Smooth muscle cell of the brain vasculature (primary cell): ENCODE data around the gene CNTFR.

Experiments used
- DNase-seq: peaks from one replicate; pipeline ENCODE4 v3.0.0-alpha.2; 2012; ENCODE audit warnings: low read depth, low spot score

Gene CNTFR

DNA sequence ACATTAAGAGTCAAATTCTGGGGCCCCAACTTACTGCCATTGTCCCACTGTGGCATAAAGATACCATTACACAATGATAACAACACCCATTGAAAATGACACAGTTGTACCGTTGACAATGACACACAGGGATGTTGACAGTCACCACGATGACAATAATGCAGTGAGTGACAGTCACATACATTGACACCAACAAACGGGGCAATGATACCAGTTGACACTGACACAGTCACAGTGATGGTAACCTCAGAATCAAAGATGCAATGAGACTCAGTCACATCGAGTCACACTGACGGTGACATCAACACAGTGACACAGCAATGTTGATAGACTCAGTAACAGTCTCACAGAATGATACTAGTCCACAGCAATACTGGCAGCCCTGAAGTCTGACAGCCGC lies 16.9 kb downstream of the CNTFR start:
- DNase-seq = no peak

DNA sequence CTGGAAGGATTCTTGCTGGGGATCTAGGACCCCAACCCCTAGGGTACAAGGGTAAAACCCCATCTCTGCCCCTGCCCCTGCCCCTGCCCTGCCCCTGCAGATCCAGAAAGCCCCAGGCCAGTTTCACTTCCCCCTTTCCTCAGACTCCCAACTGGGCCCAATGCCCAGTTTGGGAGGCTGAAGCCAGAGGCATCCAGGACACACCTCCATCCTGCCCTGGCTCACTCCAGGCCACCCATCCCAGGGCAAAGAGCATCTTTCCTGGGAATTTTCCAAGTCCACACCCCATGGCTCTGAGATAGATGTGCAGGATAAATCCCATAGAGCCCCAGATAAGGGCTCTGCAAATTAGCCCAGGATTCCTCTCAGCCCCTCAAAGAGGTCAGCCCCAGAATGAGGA lies 17.4 kb downstream of the CNTFR start:
- no peak for DNase-seq

DNA sequence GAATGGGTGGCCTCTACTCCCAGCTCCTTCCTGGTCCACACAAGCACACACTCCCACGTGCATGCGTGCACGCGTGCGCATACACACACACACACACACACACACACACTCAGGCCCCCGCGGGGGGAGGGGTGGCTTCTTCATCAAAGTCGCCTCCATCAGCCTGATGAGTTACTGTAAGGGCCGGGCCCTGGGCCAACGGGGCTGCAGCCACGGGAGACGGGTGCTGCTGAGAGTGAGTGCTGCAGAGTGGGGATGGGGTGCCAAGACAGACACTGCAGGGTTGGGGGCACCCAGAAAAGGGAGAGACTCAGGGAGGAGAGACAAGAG lies 18.1 kb downstream of the CNTFR start:
- DNase-seq = no peak

DNA sequence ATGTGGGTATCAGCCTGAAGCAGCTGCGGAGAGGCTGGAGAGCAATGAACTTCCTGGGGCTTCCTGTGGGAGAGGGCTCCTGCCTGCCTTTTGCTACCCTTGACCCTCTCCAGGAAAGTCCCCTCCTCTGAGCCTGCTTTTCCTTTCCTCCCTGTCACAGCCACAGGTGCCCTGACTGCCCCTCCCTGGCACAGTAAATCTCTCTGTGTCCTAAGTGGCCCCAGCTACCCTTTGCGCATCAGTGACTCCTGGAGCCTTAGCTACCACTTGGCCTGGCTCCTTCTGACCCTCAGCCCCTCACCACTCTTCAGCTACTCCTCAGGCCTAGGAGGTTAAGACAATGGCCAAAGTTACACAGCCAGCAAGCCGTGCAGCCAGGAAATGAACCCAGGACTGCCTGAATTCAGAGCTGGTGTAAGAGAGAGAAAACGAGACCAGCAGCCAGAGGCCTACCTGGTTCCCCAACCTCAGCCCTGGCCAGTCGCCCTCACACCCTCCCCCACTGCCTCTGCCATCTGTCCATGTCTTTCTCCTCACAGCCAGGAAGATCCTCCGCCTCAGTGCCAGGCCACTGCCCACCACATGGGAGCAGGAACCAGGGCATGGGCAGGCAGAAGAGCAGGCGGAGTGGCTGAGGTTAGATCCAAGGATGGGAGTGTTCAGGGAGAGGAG lies 18.6 kb downstream of the CNTFR start:
- DNase-seq = no peak

DNA sequence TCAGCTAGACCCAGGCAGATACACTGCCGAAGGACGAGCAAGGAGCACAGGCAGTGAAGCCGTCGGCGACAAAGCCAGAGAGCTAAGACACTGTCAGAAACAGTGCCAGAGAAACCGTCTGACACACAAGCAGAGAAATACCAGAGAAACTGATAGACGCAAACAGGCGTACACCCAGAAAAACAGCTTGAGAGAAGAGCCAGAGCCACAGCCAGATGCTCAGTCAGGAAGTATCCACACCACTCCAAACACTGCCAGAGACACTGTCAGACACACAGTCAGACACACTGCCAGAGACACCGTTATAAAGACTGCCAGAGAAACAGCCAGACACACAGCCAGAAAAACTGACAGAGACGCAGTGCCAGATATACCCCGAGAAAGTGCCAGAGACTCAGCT lies 19.1 kb downstream of the CNTFR start:
- DNase-seq = no peak

DNA sequence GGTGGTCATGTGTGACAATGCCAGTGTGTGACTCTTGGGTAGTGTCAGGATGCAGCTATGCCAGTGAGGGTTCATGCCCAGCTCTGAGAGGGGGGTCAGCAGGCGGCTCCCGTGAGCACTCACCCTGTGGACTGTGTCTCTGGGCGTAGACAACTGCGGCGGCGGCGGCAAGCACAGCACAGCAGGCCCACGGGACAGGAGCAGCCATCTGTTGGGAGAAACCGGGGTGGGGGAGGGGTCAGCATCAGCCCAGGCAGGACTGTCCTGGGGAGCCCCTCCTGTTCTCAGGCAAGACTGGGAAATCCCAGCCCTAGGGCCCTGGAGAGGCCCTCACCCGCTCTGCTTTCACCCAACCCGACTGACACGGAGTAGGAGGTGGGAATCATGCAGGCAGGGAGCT lies 20.8 kb downstream of the CNTFR start:
- DNase-seq = no peak

DNA sequence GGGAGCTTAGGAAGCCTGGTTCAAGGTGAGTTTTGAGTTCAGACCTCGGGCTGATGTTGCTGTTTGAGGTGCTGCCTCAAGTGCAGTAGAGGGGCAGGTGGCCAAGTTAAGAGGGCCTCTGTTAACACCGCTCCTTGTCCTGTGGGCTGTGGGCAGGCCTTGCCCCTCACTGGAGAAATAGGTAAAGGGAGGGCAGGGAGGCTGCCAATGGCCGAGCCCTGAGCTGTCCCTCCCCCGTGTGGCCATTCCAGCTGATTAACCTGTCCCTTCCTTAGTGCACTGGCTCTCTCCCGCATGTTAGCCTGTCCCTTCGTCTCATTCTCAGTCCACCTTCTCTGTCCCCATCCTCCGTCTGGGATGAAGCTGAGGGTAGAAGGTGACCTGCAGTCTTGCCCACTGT lies 21.4 kb downstream of the CNTFR start:
- no peak for DNase-seq

DNA sequence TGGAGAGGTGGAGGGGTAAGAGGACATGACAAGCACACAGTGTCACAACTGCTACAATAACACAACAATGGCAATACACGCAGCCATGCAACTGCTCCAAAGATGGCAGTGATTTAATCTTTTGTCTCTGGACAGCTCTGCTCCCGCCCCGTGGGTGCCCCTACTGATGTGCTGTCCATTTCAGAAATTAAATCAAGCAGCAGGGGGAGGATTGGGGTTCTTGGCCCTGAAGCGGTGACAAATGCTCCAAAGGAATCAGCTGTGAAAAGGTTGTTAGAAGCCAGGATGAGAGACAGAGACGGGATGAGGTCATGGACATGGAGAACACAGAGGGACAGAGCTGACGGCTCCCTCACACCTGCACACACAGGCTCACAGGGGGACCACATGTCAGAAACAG lies 22.6 kb downstream of the CNTFR start:
- no peak for DNase-seq

DNA sequence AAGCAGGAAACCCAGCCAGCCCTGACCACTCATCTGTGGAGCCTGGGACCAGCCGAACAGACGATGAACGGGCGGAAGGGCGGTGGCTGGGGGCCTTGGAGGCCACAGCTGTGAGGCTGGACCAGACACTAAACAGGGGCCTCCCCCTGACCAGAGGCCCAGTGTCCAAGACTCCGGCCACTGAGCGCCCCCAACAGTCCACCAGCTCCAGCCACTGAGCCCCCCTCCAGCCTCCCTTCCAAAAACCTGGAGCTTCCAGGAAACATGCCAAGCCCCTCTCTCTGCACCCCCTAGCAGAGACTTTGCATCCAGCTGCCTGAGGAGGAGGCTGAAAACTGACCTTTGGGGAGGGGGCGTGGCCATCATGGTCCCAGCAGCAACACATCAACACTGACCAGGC lies 23.2 kb downstream of the CNTFR start:
- no peak for DNase-seq

DNA sequence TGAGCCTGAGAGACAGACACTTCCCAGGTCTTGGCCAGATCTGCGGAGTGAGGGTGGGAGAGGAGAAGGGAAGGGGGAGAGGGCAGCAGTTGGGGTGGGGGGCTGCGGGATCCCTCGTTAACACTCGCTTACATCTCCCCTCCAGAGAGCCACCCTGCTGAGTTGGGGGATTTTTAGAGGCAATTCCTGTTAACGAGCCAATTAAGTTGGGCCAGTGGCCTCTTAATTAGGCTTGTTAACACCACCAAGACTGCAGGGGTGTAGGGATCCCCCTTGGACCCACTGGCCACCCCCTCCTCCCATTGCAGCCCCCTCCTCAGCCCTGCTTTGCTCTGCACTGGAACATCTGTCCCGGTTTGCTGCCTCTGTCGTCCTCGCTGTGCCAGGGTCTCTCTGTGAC lies 23.7 kb downstream of the CNTFR start:
- no peak for DNase-seq

DNA sequence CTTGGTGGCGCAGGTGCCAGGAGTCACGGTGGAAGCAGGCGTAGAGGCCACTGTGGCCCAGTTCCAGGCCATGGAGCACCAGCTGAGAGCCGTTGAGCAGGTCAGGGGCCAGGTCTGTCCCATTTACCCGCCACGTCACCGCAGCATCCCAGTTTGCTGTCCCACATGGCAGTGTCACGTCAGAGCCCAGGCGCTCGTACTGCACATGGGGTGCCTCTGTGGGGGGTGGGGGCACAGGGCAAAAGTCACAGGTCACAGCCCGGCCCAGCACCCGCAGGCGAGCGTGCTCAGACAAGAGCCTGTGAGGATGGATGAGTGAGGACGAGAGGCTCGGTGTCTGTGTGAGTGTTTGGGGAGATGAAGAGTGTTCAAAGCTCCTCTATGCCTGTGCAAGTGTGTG lies 24.9 kb downstream of the CNTFR start:
- DNase-seq = no peak

DNA sequence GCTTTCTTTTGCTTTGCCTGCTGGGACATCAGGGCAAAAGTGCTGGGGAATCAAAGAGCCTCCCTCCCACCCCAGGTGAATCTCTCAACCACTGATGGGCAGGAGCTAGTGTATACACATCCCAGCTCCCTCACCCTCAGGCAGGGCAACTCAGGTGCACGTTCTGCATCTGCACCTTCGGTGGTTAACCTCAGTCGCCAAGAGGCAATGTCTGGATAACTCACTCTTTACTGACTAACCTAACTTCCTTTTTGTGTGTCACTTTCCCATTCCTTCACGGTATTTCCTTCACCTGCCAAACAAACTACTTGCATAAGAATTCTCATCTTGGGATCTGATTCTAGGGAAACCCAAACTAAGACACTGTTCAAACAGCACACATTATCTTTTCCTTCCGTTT lies 26.3 kb downstream of the CNTFR start:
- DNase-seq = no peak

DNA sequence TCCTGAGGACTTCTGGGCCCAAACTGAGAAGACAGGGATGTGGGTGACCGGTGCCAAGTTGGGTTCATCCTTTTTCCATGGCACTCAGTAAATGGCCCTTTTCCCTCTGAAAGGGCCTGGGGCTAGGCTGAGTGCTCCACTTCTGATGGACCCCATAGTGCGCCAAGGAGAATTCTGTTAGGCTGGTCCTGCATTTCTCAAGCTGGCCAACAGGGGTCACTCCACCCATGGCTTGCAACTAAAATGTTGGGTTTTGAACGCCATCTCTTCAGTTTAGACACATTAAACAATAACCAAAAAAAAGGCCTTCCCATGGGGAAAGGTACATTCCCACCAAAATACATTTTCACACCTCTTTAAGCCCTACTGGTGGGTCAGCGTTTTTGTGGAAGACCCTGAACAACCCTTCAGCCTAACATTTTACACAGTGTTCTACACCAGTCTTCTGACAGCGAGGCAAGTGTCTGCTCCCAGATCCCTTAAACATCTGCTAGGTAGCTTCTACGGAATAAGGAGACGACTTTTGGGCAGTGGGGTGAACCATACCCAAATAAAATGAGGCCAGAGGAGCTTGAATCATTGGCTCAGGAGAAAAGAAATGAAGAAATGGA lies 27.3 kb downstream of the CNTFR start:
- no peak for DNase-seq

DNA sequence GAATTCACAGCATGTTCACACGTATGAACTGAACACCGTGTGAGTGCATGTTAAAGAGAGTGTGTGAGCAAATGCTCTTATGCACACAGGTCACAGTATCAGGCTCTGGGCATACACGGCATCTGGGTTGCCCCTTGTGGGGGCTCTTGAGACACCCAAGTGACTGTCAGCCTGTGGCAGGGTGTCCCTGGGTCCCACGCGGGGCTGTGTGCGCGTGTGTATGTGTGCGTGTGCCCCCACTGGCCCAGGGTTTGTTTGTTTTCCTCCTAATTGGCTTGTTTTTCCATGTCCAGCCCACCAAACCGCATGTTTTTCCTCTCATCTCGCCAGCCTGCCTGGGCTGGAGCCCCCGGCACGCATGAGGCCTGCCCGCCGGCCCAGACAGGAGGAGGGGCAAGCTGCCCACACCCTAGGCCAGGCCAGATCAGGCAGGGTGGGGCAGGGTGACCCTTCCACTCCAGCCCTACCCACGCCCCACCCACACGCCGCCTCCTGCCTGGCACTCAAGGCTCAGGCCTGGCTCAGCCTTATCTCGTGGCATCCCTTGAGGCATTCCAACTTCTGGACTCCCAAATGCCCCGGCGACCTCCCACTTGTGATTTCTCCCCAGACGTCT lies 28.8 kb downstream of the CNTFR start:
- no peak for DNase-seq

DNA sequence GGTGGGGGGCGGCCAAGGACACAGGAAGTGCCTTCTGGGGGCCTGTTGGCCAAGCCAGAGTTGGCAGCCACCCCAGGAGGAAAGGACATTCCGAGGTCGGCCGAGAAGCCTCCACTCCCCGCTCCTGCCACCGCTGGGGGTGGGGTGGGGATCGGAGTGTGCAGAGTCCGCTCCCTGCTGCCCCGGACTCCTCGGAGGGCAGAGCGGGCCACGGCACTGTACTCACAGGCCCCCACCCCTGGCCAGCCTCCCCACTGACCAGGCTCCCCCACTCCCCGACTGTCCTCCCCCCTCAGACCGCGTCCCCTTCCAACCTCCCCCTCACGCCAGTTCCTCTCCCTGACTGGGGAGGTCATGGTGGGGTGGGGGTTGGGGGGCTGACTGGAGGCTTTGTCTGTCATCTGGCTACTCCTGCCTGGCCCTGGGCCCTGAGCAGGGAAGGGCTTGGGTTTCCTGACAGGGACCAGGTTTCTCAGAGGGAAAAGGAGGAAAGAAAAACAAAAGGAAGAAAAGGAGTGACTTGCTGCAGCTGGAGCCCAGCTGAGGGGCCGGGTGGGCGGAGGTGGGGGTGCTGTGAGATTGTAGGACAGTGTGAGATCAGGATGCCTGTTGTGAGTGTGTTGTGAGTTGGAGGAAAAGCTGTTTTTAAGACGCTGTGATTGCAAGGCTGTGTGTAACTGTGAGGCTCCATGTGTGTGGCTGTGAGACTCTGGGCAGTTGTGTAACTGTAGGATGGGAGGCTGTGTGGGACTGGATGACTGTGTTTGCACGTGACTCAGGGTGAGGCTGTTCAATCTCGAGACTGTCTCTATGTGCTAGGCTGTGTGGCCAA lies 29.7 kb downstream of the CNTFR start:
- DNase-seq = no peak

DNA sequence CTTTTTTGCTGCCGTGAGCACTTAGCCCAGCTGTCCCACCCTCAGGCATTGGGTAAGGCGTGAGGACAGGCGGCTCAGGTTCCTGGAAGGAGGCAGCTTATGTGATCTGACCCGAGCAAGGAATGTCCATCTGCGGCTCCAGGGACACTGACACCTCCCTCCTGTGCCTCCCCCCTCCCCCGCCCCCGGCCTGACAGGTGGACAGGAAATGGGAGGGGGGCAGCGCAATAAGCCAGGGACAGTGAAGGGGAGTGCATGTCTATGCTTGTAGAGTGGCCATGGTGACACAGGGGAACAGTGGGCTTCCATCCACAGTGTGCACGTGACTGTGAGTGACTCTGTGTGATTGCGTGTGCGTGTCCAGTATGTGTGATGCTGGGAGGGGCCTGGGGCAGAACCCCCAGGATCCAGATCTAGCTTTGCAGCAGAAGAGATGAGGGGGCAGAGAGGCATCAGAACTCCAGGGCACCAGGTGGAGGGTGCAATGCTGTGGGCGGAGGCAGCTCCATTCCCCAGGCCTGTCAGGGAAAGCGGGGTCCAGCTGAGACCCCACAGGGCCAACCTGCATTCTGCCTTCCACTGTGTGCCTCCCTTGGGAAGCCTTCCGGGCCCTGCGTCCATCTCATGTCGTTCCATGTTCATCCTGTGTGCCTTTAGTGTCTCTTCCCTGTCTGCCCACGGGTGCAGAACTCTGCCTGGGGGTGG lies 30.5 kb downstream of the CNTFR start:
- no peak for DNase-seq

DNA sequence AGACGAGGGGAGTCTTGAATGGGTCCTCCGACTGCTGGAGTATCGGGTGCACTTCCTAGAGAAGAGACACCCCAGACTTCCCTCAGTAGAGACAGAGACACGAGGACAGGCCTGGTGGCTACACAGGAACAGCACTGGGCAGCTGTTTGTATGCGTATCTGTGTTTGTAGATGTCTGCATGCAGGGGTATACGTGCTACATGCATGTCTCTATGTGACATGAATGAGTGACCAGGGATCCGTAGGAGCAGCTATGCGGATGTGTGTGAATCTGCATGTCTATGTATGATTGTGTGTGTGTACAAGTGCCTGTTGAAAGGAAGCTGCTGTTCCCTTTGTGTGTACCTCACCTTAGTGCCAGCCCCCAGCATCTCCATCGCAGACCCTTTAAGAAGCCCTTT lies 31.2 kb downstream of the CNTFR start:
- no peak for DNase-seq

DNA sequence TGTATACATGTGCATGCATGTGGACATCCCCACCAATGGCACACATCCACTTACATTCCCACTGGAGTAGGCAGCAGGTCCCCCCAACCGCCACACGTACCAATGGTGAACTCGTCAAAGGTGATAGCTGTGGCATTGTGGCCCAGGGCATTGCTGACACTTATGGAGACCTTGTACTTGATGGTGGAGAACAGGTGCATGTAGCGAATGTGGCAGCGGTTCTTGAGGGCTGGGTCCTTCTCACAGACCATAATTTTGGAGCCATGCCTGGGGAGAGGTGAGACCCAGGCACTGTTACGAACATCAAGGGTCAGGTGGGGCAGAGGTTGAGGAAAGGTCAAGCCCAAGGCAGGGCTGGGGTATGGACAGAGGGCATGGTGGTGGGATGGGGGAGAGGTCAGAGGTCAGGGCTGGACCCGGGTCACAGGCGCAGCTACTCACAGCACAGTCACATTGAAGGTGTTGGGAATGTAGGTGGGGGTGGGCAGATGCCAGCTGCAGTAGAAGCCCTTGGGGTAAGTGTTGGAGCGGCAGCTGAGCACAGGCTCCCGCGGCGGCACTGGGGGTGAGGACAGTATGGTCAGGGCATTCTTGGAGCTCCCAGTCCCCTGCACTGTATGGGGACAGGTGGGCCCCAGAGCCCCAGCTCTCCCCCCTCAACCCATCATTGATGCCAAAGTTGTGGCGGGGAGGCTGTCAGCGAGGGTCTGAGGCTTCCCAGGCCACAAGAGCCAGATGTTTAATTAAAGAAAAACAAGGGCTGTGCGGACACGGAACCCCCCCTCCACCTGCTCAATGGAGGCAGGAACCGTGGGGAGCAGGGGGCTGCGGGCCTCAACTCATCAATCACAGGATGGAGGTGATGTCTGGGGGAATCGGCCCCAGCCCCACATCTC lies 31.9 kb downstream of the CNTFR start:
- no peak for DNase-seq

DNA sequence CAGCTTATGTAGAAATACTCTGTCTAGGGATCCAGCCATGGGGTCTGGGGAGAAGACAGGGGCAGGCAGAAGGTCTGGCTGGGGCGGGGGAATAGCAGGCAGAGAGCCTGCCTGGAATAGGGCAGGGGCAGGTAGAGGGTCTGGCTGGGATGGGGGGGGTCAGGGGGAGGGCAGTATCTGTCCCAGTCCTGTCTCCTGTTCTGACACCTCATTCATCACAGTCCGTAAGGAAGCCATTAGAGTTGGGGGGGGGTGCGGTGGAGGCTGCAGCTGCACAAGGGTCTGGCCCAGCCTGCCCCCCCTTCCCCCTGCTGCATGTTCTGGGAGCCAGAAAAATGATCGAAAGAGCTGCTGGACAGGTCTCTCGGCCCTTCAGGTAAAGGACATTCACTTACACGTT lies 32.6 kb downstream of the CNTFR start:
- no peak for DNase-seq

DNA sequence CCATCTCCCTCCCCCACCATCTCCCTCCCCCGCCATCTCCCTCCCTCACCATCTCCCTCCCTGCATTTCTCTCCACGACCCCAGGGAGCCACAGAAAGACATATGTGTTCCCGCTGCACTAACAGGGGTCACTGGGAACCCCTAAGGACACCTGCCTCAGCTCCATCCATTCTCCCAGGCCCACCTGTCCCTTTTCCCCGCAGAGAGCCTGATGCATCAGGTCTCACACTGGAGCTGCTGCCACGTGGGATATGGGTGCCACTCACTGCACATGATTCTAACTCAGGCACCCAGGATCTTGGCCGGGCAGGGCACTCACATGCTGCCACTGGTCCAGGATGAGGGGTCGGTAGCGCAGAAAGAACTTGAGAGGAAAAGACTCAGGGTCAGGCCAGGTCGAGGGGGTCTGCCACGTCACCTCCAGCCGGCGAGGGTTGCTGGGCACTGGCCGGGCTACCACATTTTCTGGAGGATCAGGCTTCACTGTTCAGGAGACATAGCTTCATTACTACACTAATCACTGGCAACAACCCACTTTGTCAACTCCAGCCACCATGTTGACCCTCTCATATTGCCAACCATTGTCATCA lies 33.5 kb downstream of the CNTFR start:
- DNase-seq = no peak

DNA sequence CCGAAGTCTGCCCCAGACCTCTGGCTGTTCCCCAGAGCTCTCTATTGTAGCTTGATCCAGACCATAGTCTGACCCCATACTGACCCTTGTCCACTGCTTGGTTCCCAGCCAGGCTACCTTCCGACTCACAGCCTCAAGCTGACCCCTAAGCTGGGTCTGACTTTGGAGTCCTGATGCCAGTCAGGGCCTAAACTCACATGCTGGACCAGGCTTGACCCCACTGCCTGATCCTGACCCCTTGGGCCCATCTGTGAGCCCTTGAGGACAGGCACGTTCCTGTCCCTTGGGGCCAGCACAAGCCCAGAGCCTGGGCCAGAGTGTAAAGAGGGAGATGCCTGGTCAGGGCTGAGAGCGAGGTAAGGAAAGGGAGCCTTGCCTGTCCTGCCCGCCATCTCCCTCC lies 34.0 kb downstream of the CNTFR start:
- no peak for DNase-seq
